ENCODE measurements around the gene LRRK1. TPM values are rescaled to one million over a fixed set of nuclear protein-coding genes. Genes with fewer than 3 reads are reported as not detected.
"Not testable (repeated sequence)": the region's sequence is repeated elsewhere in the genome, so short reads cannot be mapped to it uniquely, and the experiment has no call there.

LRRK1 gene
- total RNA-seq, 4 donors from 2014 or later: 9.4 to 35.5 (median 16.9) TPM

- TF ChIP-seq CTCF (IDR thresholded peaks at IDR 0.05): no peak
- DNase-seq (ENCODE audit: low spot score) (peak; percentile 13), ATAC-seq (ENCODE audit: low FRiP score) (no peak)
Measured at GRCh38 chr15:101071651-101072050, 152.5 kb downstream of the LRRK1 start.

GRCh38 chr15:101072235-101072634, 153.1 kb downstream of the LRRK1 start:
- not testable (repeated sequence) for DNase-seq (ENCODE audit: low spot score)

GRCh38 chr15:101077806-101078668, 158.9 kb downstream of the LRRK1 start:
- ATAC-seq (ENCODE audit: low FRiP score); DNase-seq (ENCODE audit: low spot score): not testable (repeated sequence)

More at GRCh38 chr15:101072235-101072634, 153.1 kb downstream of the LRRK1 start:
- not testable (repeated sequence) for ATAC-seq (ENCODE audit: low FRiP score)

GRCh38 chr15:101078669-101079323, 159.6 kb downstream of the LRRK1 start:
- TF ChIP-seq CTCF (IDR thresholded peaks at IDR 0.05): no peak
- ATAC-seq (ENCODE audit: low FRiP score) (no peak), DNase-seq (ENCODE audit: low spot score) (no peak)

GRCh38 chr15:101081900-101082299, 162.7 kb downstream of the LRRK1 start:
- ATAC-seq (ENCODE audit: low FRiP score) (no peak), DNase-seq (ENCODE audit: low spot score) (no peak)
- TF ChIP-seq CTCF (IDR thresholded peaks at IDR 0.05): no peak

GRCh38 chr15:101083336-101084045, 164.3 kb downstream of the LRRK1 start:
- no peak for ATAC-seq (ENCODE audit: low FRiP score)
- no peak for TF ChIP-seq CTCF (IDR thresholded peaks at IDR 0.05)
- DNase-seq (ENCODE audit: low spot score): no peak

- DNase-seq (ENCODE audit: low spot score): no peak
- no peak for TF ChIP-seq CTCF (IDR thresholded peaks at IDR 0.05)
- ATAC-seq (ENCODE audit: low FRiP score): no peak
Measured at GRCh38 chr15:101084801-101085200, 165.6 kb downstream of the LRRK1 start.
